BLaER1 (cell line): ENCODE data around the gene RAD51AP1.

ENCODE experiments used
- H3K27ac ChIP-seq: shearing (Covaris generic); formaldehyde crosslinking; 2 replicates; pipeline ENCODE4 v1.8.1; 2022
- H3K27me3 ChIP-seq: shearing (Covaris generic); formaldehyde crosslinking; 2 replicates; pipeline ENCODE4 v1.8.1; 2022
- H3K36me3 ChIP-seq: shearing (Covaris generic); formaldehyde crosslinking; 2 replicates; pipeline ENCODE4 v1.8.1; 2022
- H3K4me1 ChIP-seq: shearing (Covaris generic); formaldehyde crosslinking; 2 replicates; pipeline ENCODE4 v1.8.1; 2022
- H3K4me2 ChIP-seq: shearing (Covaris generic); formaldehyde crosslinking; 2 replicates; pipeline ENCODE4 v1.8.1; 2022
- H3K4me3 ChIP-seq: shearing (Covaris generic); formaldehyde crosslinking; 2 replicates; pipeline ENCODE4 v1.8.1; 2022
- H3K9ac ChIP-seq: shearing (Covaris generic); formaldehyde crosslinking; 2 replicates; pipeline ENCODE4 v1.8.1; 2022
- H3K9me3 ChIP-seq: shearing (Covaris generic); formaldehyde crosslinking; 2 replicates; pipeline ENCODE4 v1.8.1; 2022
- H4K20me1 ChIP-seq: shearing (Covaris generic); formaldehyde crosslinking; 2 replicates; pipeline ENCODE4 v1.8.1; 2022
- Cebpa-rat ChIP-seq: shearing (Covaris generic); IDR thresholded peaks from 2 replicates; pipeline ENCODE4 v1.8.1; 2022

Gene RAD51AP1

GRCh38 chr12:4566474-4566873 lies 27.8 kb downstream of the RAD51AP1 start:
- no peak for TF ChIP-seq Cebpa-rat
- Histone ChIP-seq H3K27ac (no peak overlapping the region), H3K4me3 (no peak overlapping the region), H3K4me1 (peaks cover 42% of the 10 kb centered on the region), H4K20me1 (no peaks in the 10 kb centered on the region), H3K27me3 (no peaks in the 10 kb centered on the region), H3K4me2 (peak overlapping the region; percentile 37), H3K9ac (no peak overlapping the region), H3K36me3 (peaks cover 10% of the 10 kb centered on the region), H3K9me3 (no peaks in the 10 kb centered on the region)

- Histone ChIP-seq H3K36me3 (peaks cover 3% of the 10 kb centered on the region; the same call in 1 of the 2 replicates), H3K27me3 (no peaks in the 10 kb centered on the region), H3K27ac (peak overlapping the region; percentile 28; the same call in 1 of the 2 replicates), H3K9ac (no peak overlapping the region), H3K9me3 (no peaks in the 10 kb centered on the region), H3K4me3 (no peak overlapping the region), H3K4me1 (peaks cover 42% of the 10 kb centered on the region), H3K4me2 (peak overlapping the region; percentile 24; the same call in 1 of the 2 replicates), H4K20me1 (no peaks in the 10 kb centered on the region)
- TF ChIP-seq Cebpa-rat = no peak
Measured at GRCh38 chr12:4567073-4567881, 28.6 kb downstream of the RAD51AP1 start.

GRCh38 chr12:4569261-4569660 lies 30.6 kb downstream of the RAD51AP1 start:
- peaks cover 3% of the 10 kb centered on the region; the same call in 1 of the 2 replicates for H3K36me3 ChIP-seq
- no peak overlapping the region for H3K27ac ChIP-seq
- no peaks in the 10 kb centered on the region for H3K9me3 ChIP-seq
- H3K4me3 ChIP-seq = no peak overlapping the region
- H3K4me2 ChIP-seq = no peak overlapping the region
- H3K4me1 ChIP-seq = peaks cover 28% of the 10 kb centered on the region; the same call in 1 of the 2 replicates
- H3K9ac ChIP-seq = no peak overlapping the region
- H3K27me3 ChIP-seq = no peaks in the 10 kb centered on the region
- TF ChIP-seq Cebpa-rat = no peak
- H4K20me1 ChIP-seq = no peaks in the 10 kb centered on the region

- Histone ChIP-seq H3K4me3 (no peak overlapping the region), H3K9ac (no peak overlapping the region), H3K27ac (no peak overlapping the region), H3K4me2 (no peak overlapping the region), H3K9me3 (no peaks in the 10 kb centered on the region), H4K20me1 (no peaks in the 10 kb centered on the region), H3K27me3 (no peaks in the 10 kb centered on the region), H3K4me1 (peaks cover 10% of the 10 kb centered on the region), H3K36me3 (peaks cover 3% of the 10 kb centered on the region; the same call in 1 of the 2 replicates)
- TF ChIP-seq Cebpa-rat = no peak
Measured at GRCh38 chr12:4572680-4573079, 34.0 kb downstream of the RAD51AP1 start.

GRCh38 chr12:4579305-4580102 lies 40.8 kb downstream of the RAD51AP1 start:
- peaks cover 19% of the 10 kb centered on the region for H3K4me1 ChIP-seq
- peak overlapping the region; percentile 56 for H3K4me2 ChIP-seq
- no peak overlapping the region for H3K27ac ChIP-seq
- no peaks in the 10 kb centered on the region for H4K20me1 ChIP-seq
- TF ChIP-seq Cebpa-rat = no peak
- H3K9me3 ChIP-seq = no peaks in the 10 kb centered on the region
- H3K27me3 ChIP-seq = no peaks in the 10 kb centered on the region
- H3K9ac ChIP-seq = no peak overlapping the region
- no peak overlapping the region for H3K4me3 ChIP-seq
- no peaks in the 10 kb centered on the region for H3K36me3 ChIP-seq

- Histone ChIP-seq H4K20me1 (no peaks in the 10 kb centered on the region), H3K4me2 (peak overlapping the region; percentile 56), H3K9me3 (no peaks in the 10 kb centered on the region), H3K36me3 (no peaks in the 10 kb centered on the region), H3K4me1 (peaks cover 13% of the 10 kb centered on the region), H3K9ac (no peak overlapping the region), H3K27me3 (no peaks in the 10 kb centered on the region), H3K4me3 (no peak overlapping the region), H3K27ac (no peak overlapping the region)
- no peak for TF ChIP-seq Cebpa-rat
Measured at GRCh38 chr12:4580281-4580688, 41.6 kb downstream of the RAD51AP1 start.

- peaks cover 11% of the 10 kb centered on the region for H3K4me1 ChIP-seq
- no peak for TF ChIP-seq Cebpa-rat
- H3K4me3 ChIP-seq = no peak overlapping the region
- H3K9me3 ChIP-seq = no peaks in the 10 kb centered on the region
- no peak overlapping the region for H3K9ac ChIP-seq
- no peaks in the 10 kb centered on the region for H4K20me1 ChIP-seq
- no peaks in the 10 kb centered on the region for H3K27me3 ChIP-seq
- no peak overlapping the region for H3K4me2 ChIP-seq
- no peaks in the 10 kb centered on the region for H3K36me3 ChIP-seq
- H3K27ac ChIP-seq = no peak overlapping the region
Measured at GRCh38 chr12:4584281-4584680, 45.6 kb downstream of the RAD51AP1 start.

GRCh38 chr12:4584896-4585295 lies 46.2 kb downstream of the RAD51AP1 start:
- Histone ChIP-seq H3K4me1 (peaks cover 8% of the 10 kb centered on the region), H3K27me3 (no peaks in the 10 kb centered on the region), H3K27ac (no peak overlapping the region), H3K9ac (no peak overlapping the region), H4K20me1 (no peaks in the 10 kb centered on the region), H3K9me3 (no peaks in the 10 kb centered on the region), H3K36me3 (no peaks in the 10 kb centered on the region), H3K4me2 (no peak overlapping the region), H3K4me3 (no peak overlapping the region)
- no peak for TF ChIP-seq Cebpa-rat

- Histone ChIP-seq H3K4me1 (no peaks in the 10 kb centered on the region), H4K20me1 (no peaks in the 10 kb centered on the region), H3K9ac (no peak overlapping the region), H3K9me3 (no peaks in the 10 kb centered on the region), H3K27me3 (no peaks in the 10 kb centered on the region), H3K36me3 (no peaks in the 10 kb centered on the region), H3K4me2 (no peak overlapping the region), H3K27ac (no peak overlapping the region), H3K4me3 (no peak overlapping the region)
- TF ChIP-seq Cebpa-rat = no peak
Measured at GRCh38 chr12:4586500-4586899, 47.8 kb downstream of the RAD51AP1 start.

GRCh38 chr12:4587108-4587507 lies 48.4 kb downstream of the RAD51AP1 start:
- TF ChIP-seq Cebpa-rat = no peak
- Histone ChIP-seq H3K27ac (no peak overlapping the region), H3K27me3 (no peaks in the 10 kb centered on the region), H3K4me1 (no peaks in the 10 kb centered on the region), H3K9me3 (no peaks in the 10 kb centered on the region), H3K9ac (no peak overlapping the region), H3K4me2 (no peak overlapping the region), H3K36me3 (no peaks in the 10 kb centered on the region), H4K20me1 (no peaks in the 10 kb centered on the region), H3K4me3 (no peak overlapping the region)
